Neural crest cell (in vitro differentiated cells): ENCODE results near the gene KCNJ10. TPM values are rescaled to one million over a fixed set of nuclear protein-coding genes. Genes with fewer than 3 reads are reported as not detected.

Experiments used
- DNase-seq: peaks from one replicate; pipeline ENCODE4 v3.0.0; 2021; ENCODE audit warnings: low read depth, mixed read lengths, low spot score
- H3K27ac Mint-ChIP-seq: one replicate; pipeline ENCODE4 v1.8.0; 2021; ENCODE audit warnings: mild to moderate bottlenecking, mixed read lengths; ENCODE audit not compliant: unreplicated experiment
- H3K27me3 Mint-ChIP-seq: 2 replicates; pipeline ENCODE4 v1.8.0; 2021; ENCODE audit warnings: low read depth, mild to moderate bottlenecking, mixed read lengths
- H3K36me3 Mint-ChIP-seq: 2 replicates; pipeline ENCODE4 v1.8.0; 2021; ENCODE audit warnings: low read depth, mild to moderate bottlenecking, mixed read lengths
- H3K4me1 Mint-ChIP-seq: 2 replicates; pipeline ENCODE4 v1.8.0; 2021; ENCODE audit warnings: mixed read lengths
- H3K4me3 Mint-ChIP-seq: one replicate; pipeline ENCODE4 v1.8.0; 2021; ENCODE audit warnings: mild to moderate bottlenecking, mixed read lengths
- H3K9me3 Mint-ChIP-seq: 2 replicates; pipeline ENCODE4 v1.8.0; 2021; ENCODE audit warnings: mixed read lengths
- CTCF ChIP-seq: fragments of 200-600 bp; sonication (generic); conservative IDR thresholded peaks from 2 replicates; pipeline ENCODE4 v1.5.0; 2021; ENCODE audit warnings: antibody characterized with exemption, mild to moderate bottlenecking
- total RNA-seq: library from RNA; stranded (reverse); gene quantifications from 2 replicates; pipeline ENCODE4 v1.2.1, GENCODE V29; 2021

The KCNJ10 gene
- total RNA-seq, 1 donor from 2014 or later = 0.47 TPM

- no peaks in the 10 kb centered on the region for H3K4me1 Mint-ChIP-seq
- no peak overlapping the region for H3K4me3 Mint-ChIP-seq
- peaks cover 2% of the 10 kb centered on the region for H3K9me3 Mint-ChIP-seq
- DNase-seq = no peak
- no peak for TF ChIP-seq CTCF
- H3K36me3 Mint-ChIP-seq = no peaks in the 10 kb centered on the region
- H3K27ac Mint-ChIP-seq = no peak overlapping the region
- peaks cover 20% of the 10 kb centered on the region for H3K27me3 Mint-ChIP-seq
Measured at GRCh38 chr1:159958719-159959380, 111.1 kb downstream of the KCNJ10 start.

- DNase-seq = no peak
- no peaks in the 10 kb centered on the region for H3K36me3 Mint-ChIP-seq
- no peaks in the 10 kb centered on the region for H3K4me1 Mint-ChIP-seq
- TF ChIP-seq CTCF = no peak
- H3K9me3 Mint-ChIP-seq = peaks cover 2% of the 10 kb centered on the region
- H3K27ac Mint-ChIP-seq = no peak overlapping the region
- no peak overlapping the region for H3K4me3 Mint-ChIP-seq
- peaks cover 25% of the 10 kb centered on the region for H3K27me3 Mint-ChIP-seq
Measured at GRCh38 chr1:159957824-159958268, 112.1 kb downstream of the KCNJ10 start.

GRCh38 chr1:159955456-159955855 lies 114.5 kb downstream of the KCNJ10 start:
- Mint-ChIP-seq H3K36me3 (no peaks in the 10 kb centered on the region), H3K4me1 (no peaks in the 10 kb centered on the region), H3K4me3 (no peak overlapping the region), H3K9me3 (peaks cover 7% of the 10 kb centered on the region), H3K27ac (no peak overlapping the region), H3K27me3 (peaks cover 39% of the 10 kb centered on the region)
- DNase-seq = no peak
- TF ChIP-seq CTCF = no peak

- Mint-ChIP-seq H3K9me3 (peaks cover 7% of the 10 kb centered on the region), H3K27ac (no peak within 1 kb of the TSS), H3K4me1 (no peaks in the 10 kb centered on the region), H3K4me3 (no peak within 1 kb of the TSS), H3K36me3 (no peaks in the 10 kb centered on the region), H3K27me3 (peaks cover 36% of the 10 kb centered on the region)
- TF ChIP-seq CTCF = no peak
- DNase-seq = no peak
Measured at GRCh38 chr1:159953536-159954515, 116.1 kb downstream of the KCNJ10 start, which contains the start of gene SLAMF9. Gene SLAMF9 (minus strand): TSS chr1:159954237. CDS start chr1:159954137, 100 bp downstream.

GRCh38 chr1:159952932-159953331 lies 117.0 kb downstream of the KCNJ10 start:
- Mint-ChIP-seq H3K27ac (no peak overlapping the region), H3K36me3 (no peaks in the 10 kb centered on the region), H3K4me1 (no peaks in the 10 kb centered on the region), H3K9me3 (peaks cover 7% of the 10 kb centered on the region), H3K27me3 (peaks cover 42% of the 10 kb centered on the region), H3K4me3 (no peak overlapping the region)
- DNase-seq = no peak
- TF ChIP-seq CTCF = no peak
